Trophoblast cell (in vitro differentiated cells and primary cell): ENCODE measurements around the gene POGLUT3.
A peak's percentile ranks its signal among the peaks of the same experiment; 100 is the strongest.

Source experiments
- DNase-seq, 2 donors: peaks; one replicate each; pipeline ENCODE4 v3.0.0-alpha.2; 2016
- H2AFZ ChIP-seq: 2 replicates; pipeline ENCODE4 v1.6.1; 2013; ENCODE audit warnings: low read length, moderate library complexity, mild to moderate bottlenecking; ENCODE audit not compliant: insufficient read depth, poor library complexity
- H2AK5ac ChIP-seq: 2 replicates; pipeline ENCODE4 v1.6.1; 2013; ENCODE audit warnings: mild to moderate bottlenecking, low read length
- H2BK120ac ChIP-seq: 2 replicates; pipeline ENCODE4 v1.6.1; 2013; ENCODE audit warnings: low read length, mild to moderate bottlenecking, moderate library complexity; ENCODE audit not compliant: insufficient read depth, poor library complexity
- H2BK12ac ChIP-seq: 2 replicates; pipeline ENCODE4 v1.6.1; 2013; ENCODE audit warnings: mild to moderate bottlenecking, low read length, moderate library complexity
- H2BK5ac ChIP-seq: 2 replicates; pipeline ENCODE4 v1.6.1; 2013; ENCODE audit warnings: low read length, low read depth, moderate library complexity, mild to moderate bottlenecking; ENCODE audit not compliant: poor library complexity
- H3K14ac ChIP-seq: 2 replicates; pipeline ENCODE4 v1.6.1; 2013; ENCODE audit warnings: mild to moderate bottlenecking, low read length
- H3K18ac ChIP-seq: 2 replicates; pipeline ENCODE4 v1.6.1; 2013; ENCODE audit warnings: mild to moderate bottlenecking, low read length
- H3K23ac ChIP-seq: 2 replicates; pipeline ENCODE4 v1.6.1; 2013; ENCODE audit warnings: low read length
- H3K27ac ChIP-seq: 2 replicates; pipeline ENCODE4 v1.5.1; 2013; ENCODE audit warnings: low read depth, mild to moderate bottlenecking, inconsistent platforms, low read length, moderate library complexity
- H3K27me3 ChIP-seq: 2 replicates; pipeline ENCODE4 v1.6.1; 2013; ENCODE audit warnings: inconsistent platforms, mild to moderate bottlenecking, low read length, moderate library complexity; ENCODE audit not compliant: insufficient read depth
- H3K36me3 ChIP-seq, 2 experiments: 1 replicate in 1 of 2; 2 replicates in 1 of 2; pipeline ENCODE4 v1.6.1; 2013; ENCODE audit warnings: low read length in 2 of 2, mild to moderate bottlenecking in 2 of 2, moderate library complexity in 1 of 2; ENCODE audit not compliant: insufficient read depth in 2 of 2, control insufficient read depth in 1 of 2
- H3K4ac ChIP-seq: 2 replicates; pipeline ENCODE4 v1.6.1; 2013; ENCODE audit warnings: low read depth, mild to moderate bottlenecking, low read length, moderate library complexity
- H3K4me1 ChIP-seq, 2 experiments: 1 replicate in 1 of 2; 2 replicates in 1 of 2; pipeline ENCODE4 v1.6.1; 2013; ENCODE audit warnings: low read length in 2 of 2, mild to moderate bottlenecking in 2 of 2, moderate library complexity in 1 of 2; ENCODE audit not compliant: insufficient read depth in 2 of 2, control insufficient read depth in 1 of 2
- H3K4me2 ChIP-seq: 2 replicates; pipeline ENCODE4 v1.6.1; 2013; ENCODE audit warnings: inconsistent platforms, mild to moderate bottlenecking, low read length, moderate library complexity
- H3K4me3 ChIP-seq: 2 replicates; pipeline ENCODE4 v1.5.1; 2013; ENCODE audit warnings: mild to moderate bottlenecking, low read depth, low read length, inconsistent platforms
- H3K79me1 ChIP-seq: one replicate; pipeline ENCODE4 v1.6.1; 2013; ENCODE audit warnings: low read length
- H3K79me2 ChIP-seq: 2 replicates; pipeline ENCODE4 v1.6.1; 2013; ENCODE audit warnings: low read length, mild to moderate bottlenecking; ENCODE audit not compliant: control insufficient read depth, insufficient read depth, poor library complexity
- H3K9ac ChIP-seq: 2 replicates; pipeline ENCODE4 v1.6.1; 2013; ENCODE audit warnings: mild to moderate bottlenecking, low read length
- H3K9me3 ChIP-seq: 2 replicates; pipeline ENCODE4 v1.6.1; 2013; ENCODE audit warnings: low read depth, mild to moderate bottlenecking, control low read depth, inconsistent platforms, low read length; ENCODE audit not compliant: insufficient read depth
- H4K12ac ChIP-seq: 2 replicates; pipeline ENCODE4 v1.6.1; 2013; ENCODE audit warnings: low read depth, mild to moderate bottlenecking, low read length, moderate library complexity
- H4K8ac ChIP-seq: 2 replicates; pipeline ENCODE4 v1.6.1; 2013; ENCODE audit warnings: low read depth, mild to moderate bottlenecking, low read length, moderate library complexity
- H4K91ac ChIP-seq: one replicate; pipeline ENCODE4 v1.6.1; 2013; ENCODE audit warnings: low read depth, mild to moderate bottlenecking, low read length, moderate library complexity
- WGBS: extraction: QIAGEN DNeasy Blood & Tissue Kit; methylation state at CpG from one replicate; pipeline ENCODE4 v1.1.7; 2013; ENCODE audit warnings: missing lambda C conversion rate; ENCODE audit not compliant: insufficient read length, insufficient coverage; ENCODE audit errors: extremely low coverage; 5-methylcytosine and 5-hydroxymethylcytosine counted together

The POGLUT3 gene

GRCh38 chr11:108472681-108473080 lies 25.5 kb downstream of the POGLUT3 start:
- no peak overlapping the region for H3K14ac ChIP-seq

GRCh38 chr11:108468478-108468864 lies 29.7 kb downstream of the POGLUT3 start:
- no peak overlapping the region for H2AK5ac ChIP-seq
- no peak overlapping the region for H3K27ac ChIP-seq
- no peak overlapping the region for H4K12ac ChIP-seq
- H2BK12ac ChIP-seq, result no peak overlapping the region
- no peak for DNase-seq
- H3K23ac ChIP-seq, result no peak overlapping the region
- no peak overlapping the region for H3K18ac ChIP-seq
- H4K8ac ChIP-seq, result no peak overlapping the region
- no peak overlapping the region for H2AFZ ChIP-seq
- no peak overlapping the region for H3K9ac ChIP-seq
- no peak overlapping the region for H3K14ac ChIP-seq
- no peak overlapping the region for H3K4me2 ChIP-seq
- no peak overlapping the region for H2BK5ac ChIP-seq
- H4K91ac ChIP-seq, result no peak overlapping the region
- H3K4me1 ChIP-seq, result peaks cover 0 to 2% of the 10 kb centered on the region in 2 experiments
- no peak overlapping the region for H3K4me3 ChIP-seq
- H3K79me1 ChIP-seq, result peaks cover 3% of the 10 kb centered on the region
- no CpG with 5 or more reads among the region's 1 CpG for WGBS
- no peak overlapping the region for H3K4ac ChIP-seq
- peaks cover 0 to 4% of the 10 kb centered on the region in 2 experiments for H3K36me3 ChIP-seq
- H2BK120ac ChIP-seq, result no peak overlapping the region
- H3K9me3 ChIP-seq, result no peaks in the 10 kb centered on the region
- H3K27me3 ChIP-seq, result no peaks in the 10 kb centered on the region
- no peaks in the 10 kb centered on the region for H3K79me2 ChIP-seq

More at GRCh38 chr11:108472681-108473080, 25.5 kb downstream of the POGLUT3 start:
- H4K12ac ChIP-seq, result no peak overlapping the region
- WGBS, result no CpG with 5 or more reads among the region's 1 CpG
- peaks cover 0 to 2% of the 10 kb centered on the region in 2 experiments for H3K4me1 ChIP-seq
- no peak overlapping the region for H3K4ac ChIP-seq
- no peak overlapping the region for H2BK120ac ChIP-seq
- no peak overlapping the region for H2AFZ ChIP-seq
- peaks cover 17 to 18% of the 10 kb centered on the region in 2 experiments for H3K36me3 ChIP-seq
- H3K27ac ChIP-seq, result no peak overlapping the region
- H3K9me3 ChIP-seq, result no peaks in the 10 kb centered on the region
- no peak overlapping the region for H2AK5ac ChIP-seq
- H2BK12ac ChIP-seq, result no peak overlapping the region
- DNase-seq, result peak in 1 of 2 donors; percentile 27
- H3K4me2 ChIP-seq, result no peak overlapping the region
- no peak overlapping the region for H4K8ac ChIP-seq
- no peaks in the 10 kb centered on the region for H3K27me3 ChIP-seq
- no peak overlapping the region for H3K4me3 ChIP-seq
- H3K9ac ChIP-seq, result no peak overlapping the region
- H3K18ac ChIP-seq, result no peak overlapping the region
- no peak overlapping the region for H2BK5ac ChIP-seq
- H3K79me1 ChIP-seq, result no peaks in the 10 kb centered on the region
- H4K91ac ChIP-seq, result no peak overlapping the region
- H3K79me2 ChIP-seq, result no peaks in the 10 kb centered on the region
- no peak overlapping the region for H3K23ac ChIP-seq

- no peaks in the 10 kb centered on the region for H3K9me3 ChIP-seq
- peak within 1 kb of the TSS; percentile 70 for H4K91ac ChIP-seq
Observed at GRCh38 chr11:108467091-108467823, 30.9 kb downstream of the POGLUT3 start, which contains the start of gene C11orf65. TSS of gene C11orf65 (minus strand) at chr11:108467529. CDS start at chr11:108461559, 5,970 bp downstream.

GRCh38 chr11:108466405-108466804 lies 31.8 kb downstream of the POGLUT3 start:
- Histone ChIP-seq H3K36me3 (no peaks in the 10 kb centered on the region), H3K27ac (no peak overlapping the region), H4K91ac (peak overlapping the region; percentile 62), H3K79me1 (peaks cover 3% of the 10 kb centered on the region), H2BK120ac (no peak overlapping the region), H3K9ac (no peak overlapping the region), H4K8ac (peak overlapping the region; percentile 79), H3K27me3 (no peaks in the 10 kb centered on the region), H4K12ac (peak overlapping the region; percentile 84), H3K79me2 (no peaks in the 10 kb centered on the region), H2BK5ac (no peak overlapping the region), H3K18ac (no peak overlapping the region), H3K4ac (no peak overlapping the region), H3K4me2 (peak overlapping the region; percentile 96), H3K14ac (no peak overlapping the region), H2BK12ac (peak overlapping the region; percentile 71), H2AK5ac (no peak overlapping the region), H3K4me3 (no peak overlapping the region), H3K9me3 (no peaks in the 10 kb centered on the region), H3K4me1 (peaks cover 0 to 2% of the 10 kb centered on the region in 2 experiments), H3K23ac (no peak overlapping the region), H2AFZ (no peak overlapping the region)
- DNase-seq, result no peak
- no CpG with 5 or more reads among the region's 7 CpGs for WGBS

More at GRCh38 chr11:108467091-108467823, 30.9 kb downstream of the POGLUT3 start, which contains the start of gene C11orf65:
- Histone ChIP-seq H3K27me3 (no peaks in the 10 kb centered on the region), H3K36me3 (no peaks in the 10 kb centered on the region), H3K79me1 (peaks cover 3% of the 10 kb centered on the region), H3K23ac (peak within 1 kb of the TSS; percentile 93), H2BK120ac (no peak within 1 kb of the TSS), H3K4me3 (peak within 1 kb of the TSS; percentile 86), H4K12ac (peak within 1 kb of the TSS; percentile 84), H2BK12ac (peak within 1 kb of the TSS; percentile 71), H3K4me1 (peaks cover 0 to 2% of the 10 kb centered on the region in 2 experiments), H3K27ac (peak within 1 kb of the TSS; percentile 88), H3K79me2 (no peaks in the 10 kb centered on the region), H2BK5ac (peak within 1 kb of the TSS; percentile 32), H3K9ac (peak within 1 kb of the TSS; percentile 99), H3K4ac (no peak within 1 kb of the TSS), H3K18ac (peak within 1 kb of the TSS; percentile 18), H2AK5ac (no peak within 1 kb of the TSS), H3K14ac (peak within 1 kb of the TSS; percentile 27), H2AFZ (peak within 1 kb of the TSS; percentile 13), H4K8ac (peak within 1 kb of the TSS; percentile 92), H3K4me2 (peak within 1 kb of the TSS; percentile 96)
- no CpG with 5 or more reads among the region's 35 CpGs for WGBS
- DNase-seq, result peak; percentile 99
